Chondrocyte (in vitro differentiated cells): ENCODE data around the gene LRRC71. TPM values are rescaled to one million over a fixed set of nuclear protein-coding genes. Genes with fewer than 3 reads are reported as not detected.

Experiments used
- DNase-seq: peaks from one replicate; pipeline ENCODE4 v3.0.0; 2021; ENCODE audit warnings: mixed read lengths, low spot score
- H3K27ac Mint-ChIP-seq: one replicate; pipeline ENCODE4 v1.8.0; 2021; ENCODE audit warnings: mild to moderate bottlenecking, moderate library complexity, mixed read lengths; ENCODE audit not compliant: unreplicated experiment
- H3K27me3 Mint-ChIP-seq: 2 replicates; pipeline ENCODE4 v1.8.0; 2021; ENCODE audit warnings: low read depth, mixed read lengths
- H3K36me3 Mint-ChIP-seq: 2 replicates; pipeline ENCODE4 v1.8.0; 2021; ENCODE audit warnings: low read depth, mixed read lengths
- H3K4me1 Mint-ChIP-seq: 2 replicates; pipeline ENCODE4 v1.8.0; 2021; ENCODE audit warnings: low read depth, mild to moderate bottlenecking, mixed read lengths
- H3K4me3 Mint-ChIP-seq: one replicate; pipeline ENCODE4 v1.8.0; 2021; ENCODE audit warnings: mild to moderate bottlenecking, moderate library complexity, mixed read lengths; ENCODE audit not compliant: unreplicated experiment
- H3K9me3 Mint-ChIP-seq: 2 replicates; pipeline ENCODE4 v1.8.0; 2021; ENCODE audit warnings: low read depth, mixed read lengths
- CTCF ChIP-seq: fragments of 200-600 bp; sonication (generic); IDR thresholded peaks from 2 replicates; pipeline ENCODE4 v1.5.0; 2021; ENCODE audit warnings: antibody characterized with exemption, mild to moderate bottlenecking, moderate library complexity
- total RNA-seq: library from RNA; stranded (reverse); gene quantifications from 3 replicates; pipeline ENCODE4 v1.2.1, GENCODE V29; 2021

LRRC71 gene
- total RNA-seq, 1 donor from 2014 or later = not detected

- H3K36me3 Mint-ChIP-seq = peaks cover 63% of the 10 kb centered on the region
- no peak for TF ChIP-seq CTCF
Measured at GRCh38 chr1:156957634-156958033, 37.2 kb downstream of the LRRC71 start.

GRCh38 chr1:156958247-156958714 lies 37.8 kb downstream of the LRRC71 start:
- Mint-ChIP-seq H3K4me1 (no peaks in the 10 kb centered on the region), H3K9me3 (no peaks in the 10 kb centered on the region), H3K27ac (no peak overlapping the region), H3K4me3 (no peak overlapping the region), H3K27me3 (no peaks in the 10 kb centered on the region), H3K36me3 (peaks cover 65% of the 10 kb centered on the region)
- TF ChIP-seq CTCF = no peak
- no peak for DNase-seq

More at GRCh38 chr1:156957634-156958033, 37.2 kb downstream of the LRRC71 start:
- DNase-seq = no peak
- Mint-ChIP-seq H3K27me3 (no peaks in the 10 kb centered on the region), H3K9me3 (no peaks in the 10 kb centered on the region), H3K4me3 (no peak overlapping the region), H3K4me1 (no peaks in the 10 kb centered on the region), H3K27ac (no peak overlapping the region)

GRCh38 chr1:156959414-156959813 lies 39.0 kb downstream of the LRRC71 start:
- peaks cover 65% of the 10 kb centered on the region for H3K36me3 Mint-ChIP-seq
- no peak for DNase-seq
- TF ChIP-seq CTCF = no peak
- no peaks in the 10 kb centered on the region for H3K4me1 Mint-ChIP-seq
- H3K27ac Mint-ChIP-seq = no peak overlapping the region
- no peaks in the 10 kb centered on the region for H3K9me3 Mint-ChIP-seq
- no peak overlapping the region for H3K4me3 Mint-ChIP-seq
- no peaks in the 10 kb centered on the region for H3K27me3 Mint-ChIP-seq

- no peak overlapping the region for H3K4me3 Mint-ChIP-seq
- H3K27ac Mint-ChIP-seq = no peak overlapping the region
- no peaks in the 10 kb centered on the region for H3K27me3 Mint-ChIP-seq
- no peaks in the 10 kb centered on the region for H3K9me3 Mint-ChIP-seq
- no peak for TF ChIP-seq CTCF
- no peak for DNase-seq
- H3K4me1 Mint-ChIP-seq = no peaks in the 10 kb centered on the region
- peaks cover 60% of the 10 kb centered on the region for H3K36me3 Mint-ChIP-seq
Measured at GRCh38 chr1:156959925-156960324, 39.5 kb downstream of the LRRC71 start.

- no peaks in the 10 kb centered on the region for H3K9me3 Mint-ChIP-seq
Measured at GRCh38 chr1:156961709-156962108, 41.3 kb downstream of the LRRC71 start.

More at GRCh38 chr1:156961709-156962108, 41.3 kb downstream of the LRRC71 start:
- no peak for DNase-seq
- no peaks in the 10 kb centered on the region for H3K27me3 Mint-ChIP-seq
- peaks cover 49% of the 10 kb centered on the region for H3K36me3 Mint-ChIP-seq
- no peak overlapping the region for H3K27ac Mint-ChIP-seq
- no peak overlapping the region for H3K4me3 Mint-ChIP-seq
- H3K4me1 Mint-ChIP-seq = no peaks in the 10 kb centered on the region
- TF ChIP-seq CTCF = peak; percentile 52
